NCI-H1694 treated with DMSO at 0.1 percent for 48 hours (cell line): ENCODE results near the gene AAMDC.

Source experiments
- DNase-seq: peaks from one replicate; lab custom pipeline; 2025; lab: John Stamatoyannopoulos, UW

The AAMDC gene

DNA sequence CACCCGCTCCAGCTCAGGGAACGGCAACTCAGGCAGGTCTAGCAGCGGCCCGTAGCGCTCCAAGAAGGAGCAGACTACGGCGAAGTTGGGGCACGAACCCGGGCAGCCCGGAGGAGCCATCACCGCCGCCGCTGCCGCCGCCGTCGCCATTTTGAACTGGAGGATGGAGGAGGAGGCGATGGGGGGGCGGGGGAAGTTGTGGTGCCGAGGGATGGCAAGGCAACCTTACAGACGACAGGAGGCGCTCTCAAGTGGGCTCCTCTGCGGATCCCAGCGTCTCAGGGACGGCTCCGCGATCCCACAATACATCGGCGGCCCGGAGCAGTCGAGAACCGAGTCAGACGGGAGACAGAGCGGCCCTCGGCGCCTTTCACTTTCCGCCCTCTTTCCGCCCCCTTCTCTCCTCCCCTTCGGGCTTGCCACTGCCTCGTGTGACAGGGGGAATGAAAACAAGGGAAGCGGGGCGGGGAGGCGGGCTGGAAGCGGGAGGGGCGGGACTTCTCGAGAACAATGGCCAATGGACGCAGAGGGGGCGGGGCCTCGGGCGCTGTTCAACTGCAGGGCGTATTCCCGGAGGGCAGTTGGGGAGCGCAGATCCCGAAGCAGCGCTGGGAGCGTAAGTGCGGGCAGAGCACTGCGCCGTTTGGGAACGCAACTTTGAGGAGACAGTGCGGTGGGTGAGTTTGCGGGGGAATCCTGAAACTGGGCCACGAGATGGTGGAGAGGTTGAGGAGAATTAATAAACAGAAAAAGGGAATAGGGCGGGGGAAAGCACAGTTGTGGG, at the start of gene AAMDC, which contains the start of gene RSF1:
Gene AAMDC, plus strand, starts transcription at position 580 of the 784 bp plus-strand sequence. CDS start 21,353 bp downstream, outside the sequence.
Gene RSF1, minus strand, starts transcription at position 158 of the 784 bp plus-strand sequence. Its CDS starts 8 bp downstream, at position 150.
- peak; percentile 95 for DNase-seq

- DNase-seq: no peak
Measured at GRCh38 chr11:77775936-77776335, 45.0 kb upstream of the AAMDC start.

DNA sequence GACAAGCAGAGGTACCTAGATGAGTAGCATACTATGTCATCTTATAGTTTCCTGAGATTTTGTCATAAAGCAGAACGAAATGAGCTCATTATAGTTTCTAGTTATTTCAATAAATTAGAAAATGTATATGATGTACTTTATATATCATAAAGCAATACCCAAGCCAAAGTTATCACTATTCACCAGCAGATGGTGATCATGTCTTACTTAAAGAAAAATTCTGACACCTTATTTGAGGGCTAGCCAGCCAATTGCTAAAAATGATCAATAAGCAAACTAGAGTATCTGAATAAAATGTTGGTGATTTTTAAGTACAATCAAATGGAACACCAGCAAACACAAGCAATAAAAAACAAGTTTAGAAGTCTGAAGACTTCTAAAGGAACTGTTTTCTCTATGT, 44.5 kb upstream of the AAMDC start:
- peak; percentile 40 for DNase-seq

DNA sequence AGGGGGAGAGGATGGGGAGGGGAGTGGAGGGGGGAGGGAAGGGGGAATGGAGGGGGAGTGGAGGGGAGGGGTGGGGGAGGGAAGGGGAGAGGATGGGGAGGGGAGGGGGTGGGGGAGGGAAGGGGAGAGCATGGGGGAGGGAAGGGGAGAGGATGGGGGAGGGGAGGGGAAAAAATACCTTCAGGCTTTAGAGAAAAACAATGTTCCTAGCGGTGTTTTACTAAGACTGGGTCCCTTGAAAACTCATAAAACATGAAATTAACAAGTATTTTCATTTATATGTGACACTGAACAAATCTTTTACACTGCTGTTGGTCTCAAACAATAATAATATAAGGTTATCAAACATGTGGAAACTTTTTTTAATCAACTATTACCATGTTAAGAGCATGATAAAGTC, 42.8 kb upstream of the AAMDC start:
- DNase-seq: no peak

DNA sequence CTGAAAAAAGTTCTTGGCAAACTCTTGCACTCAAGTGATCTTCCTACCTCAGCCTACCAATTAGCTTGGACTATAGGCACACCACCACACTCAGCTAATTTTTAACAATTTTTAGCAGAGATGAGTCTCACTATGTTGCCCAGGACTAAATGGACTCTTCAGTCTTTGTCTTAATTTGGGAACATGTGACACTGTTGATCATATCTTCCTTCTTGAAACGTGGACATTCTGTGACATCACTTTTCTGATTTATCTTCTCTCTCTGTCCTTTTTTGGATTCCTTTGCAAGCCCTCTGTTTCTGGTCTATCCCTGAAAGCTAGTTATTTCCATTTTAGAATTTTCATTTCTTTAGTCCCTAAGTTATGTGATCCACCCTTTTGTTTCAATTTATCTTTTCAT, 42.4 kb upstream of the AAMDC start:
- DNase-seq: no peak

GRCh38 chr11:77779935-77780334, 41.0 kb upstream of the AAMDC start:
- DNase-seq: no peak

DNA sequence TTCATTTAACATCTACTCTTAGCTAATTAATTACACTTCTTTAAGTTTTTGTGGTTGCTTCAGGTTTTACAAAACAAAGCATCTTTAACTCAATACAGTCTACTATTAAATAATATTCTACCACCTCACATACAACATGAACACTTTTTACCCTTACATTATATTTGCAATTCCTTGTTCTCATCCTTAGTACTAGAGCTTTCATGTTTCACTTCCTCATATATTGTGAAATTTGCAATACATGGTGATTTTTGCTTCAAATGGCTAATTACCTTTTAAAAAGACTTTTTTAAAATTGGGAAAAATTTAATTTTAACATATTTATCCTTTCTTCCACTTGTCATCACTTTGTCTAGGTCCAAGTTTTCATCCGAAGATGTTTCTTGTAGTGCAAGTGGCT, 37.9 kb upstream of the AAMDC start:
- DNase-seq: no peak

- DNase-seq: no peak
Measured at GRCh38 chr11:77784572-77784971, 36.4 kb upstream of the AAMDC start.

GRCh38 chr11:77789061-77789730, 31.7 kb upstream of the AAMDC start:
- no peak for DNase-seq

DNA sequence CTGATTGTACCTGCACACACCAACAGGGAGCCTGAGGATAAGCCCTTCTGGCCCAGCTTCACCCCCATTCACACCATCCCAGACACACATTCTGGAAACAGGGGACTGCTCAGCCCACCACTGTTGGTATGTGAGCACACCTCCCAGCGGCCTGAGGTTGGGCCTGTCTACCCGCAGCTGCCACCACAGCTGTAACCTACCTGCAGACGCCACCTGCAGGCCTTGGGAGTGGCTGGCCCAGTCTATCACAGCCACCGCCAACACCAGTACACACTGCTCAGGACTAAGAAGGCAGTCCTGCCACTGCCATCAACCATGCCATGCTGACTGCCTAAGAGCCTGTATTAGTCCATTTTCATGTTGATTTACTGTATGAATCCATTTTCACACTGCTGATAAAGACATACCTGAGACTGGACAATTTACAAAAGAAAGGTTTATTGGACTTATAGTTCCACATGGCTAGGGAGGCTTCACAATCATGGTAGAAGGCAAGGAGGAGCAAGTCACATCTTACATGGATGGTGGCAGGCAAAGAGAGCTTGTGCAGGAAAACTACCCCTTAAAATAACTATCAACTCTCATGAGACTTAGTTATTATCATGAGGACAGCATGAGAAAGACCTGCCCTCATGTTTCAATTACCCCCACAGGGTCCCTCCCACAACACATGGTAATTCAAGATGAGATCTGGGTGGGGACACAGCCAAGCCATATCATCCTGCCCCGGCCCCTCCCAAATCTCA, 31.0 kb upstream of the AAMDC start:
- no peak for DNase-seq

DNA sequence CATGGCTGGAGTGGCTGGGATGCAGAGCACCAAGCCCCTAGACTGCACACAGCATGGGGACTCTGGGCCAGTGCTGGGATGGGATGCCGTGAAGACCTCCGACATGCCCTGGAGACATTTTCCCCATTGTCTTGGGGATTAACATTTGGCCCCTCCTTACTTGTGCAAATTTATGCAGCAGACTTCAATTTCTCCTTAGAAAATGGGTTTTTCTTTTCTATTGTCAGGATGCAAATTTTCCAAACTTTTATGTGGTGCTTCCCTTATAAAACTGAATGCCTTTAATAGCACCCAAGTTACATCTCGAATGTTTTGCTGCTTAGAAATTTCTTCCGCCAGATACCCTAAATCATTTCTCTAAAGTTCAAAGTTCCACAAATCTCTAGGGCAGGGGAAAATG, 29.6 kb upstream of the AAMDC start:
- no peak for DNase-seq

DNA sequence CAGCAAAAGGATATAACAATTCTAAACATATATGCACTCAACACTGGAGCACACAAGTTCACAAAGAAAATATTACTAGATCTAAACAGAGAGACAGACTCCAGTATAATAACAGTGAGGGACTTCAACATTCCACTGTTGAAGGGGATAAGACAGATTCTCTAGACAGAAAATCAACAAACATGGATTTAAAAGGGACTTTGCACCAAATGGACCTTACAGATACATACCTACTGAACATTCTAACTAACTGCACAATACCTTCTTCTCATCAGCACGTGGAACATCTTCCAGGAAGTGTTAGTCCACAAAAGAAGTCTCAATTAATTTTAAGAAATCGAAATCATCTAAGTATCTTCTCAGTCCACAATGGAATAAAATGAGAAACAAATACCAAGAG, 27.0 kb upstream of the AAMDC start:
- no peak for DNase-seq

- no peak for DNase-seq
Measured at GRCh38 chr11:77799338-77799737, 21.6 kb upstream of the AAMDC start.

GRCh38 chr11:77800449-77800848, 20.5 kb upstream of the AAMDC start:
- no peak for DNase-seq

GRCh38 chr11:77801477-77801876, 19.5 kb upstream of the AAMDC start:
- no peak for DNase-seq

GRCh38 chr11:77806415-77806814, 14.5 kb upstream of the AAMDC start:
- DNase-seq: no peak

GRCh38 chr11:77806993-77807392, 14.0 kb upstream of the AAMDC start:
- DNase-seq: no peak

GRCh38 chr11:77813256-77813655, 7.7 kb upstream of the AAMDC start:
- DNase-seq: no peak

DNA sequence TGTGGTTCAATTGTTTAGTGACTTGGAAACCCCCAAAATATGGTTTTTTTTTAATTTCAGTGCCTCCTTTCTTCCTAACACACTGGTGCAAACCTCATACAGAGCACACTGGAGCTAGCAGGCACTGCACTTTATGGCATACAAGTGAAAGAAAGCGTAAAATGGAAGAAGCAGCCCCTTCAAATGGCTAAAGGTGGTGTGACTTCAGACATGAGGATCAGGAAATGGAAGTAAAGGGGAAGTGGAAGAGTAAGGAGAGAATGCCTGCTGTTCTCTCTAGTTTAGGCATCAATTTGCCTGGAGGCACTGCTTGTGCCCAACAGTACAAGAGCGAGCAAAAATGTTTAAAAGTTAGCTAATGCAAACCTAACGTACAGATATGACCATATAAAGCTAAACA, 6.1 kb upstream of the AAMDC start:
- DNase-seq: no peak

GRCh38 chr11:77815459-77815858, 5.5 kb upstream of the AAMDC start:
- DNase-seq: no peak

DNA sequence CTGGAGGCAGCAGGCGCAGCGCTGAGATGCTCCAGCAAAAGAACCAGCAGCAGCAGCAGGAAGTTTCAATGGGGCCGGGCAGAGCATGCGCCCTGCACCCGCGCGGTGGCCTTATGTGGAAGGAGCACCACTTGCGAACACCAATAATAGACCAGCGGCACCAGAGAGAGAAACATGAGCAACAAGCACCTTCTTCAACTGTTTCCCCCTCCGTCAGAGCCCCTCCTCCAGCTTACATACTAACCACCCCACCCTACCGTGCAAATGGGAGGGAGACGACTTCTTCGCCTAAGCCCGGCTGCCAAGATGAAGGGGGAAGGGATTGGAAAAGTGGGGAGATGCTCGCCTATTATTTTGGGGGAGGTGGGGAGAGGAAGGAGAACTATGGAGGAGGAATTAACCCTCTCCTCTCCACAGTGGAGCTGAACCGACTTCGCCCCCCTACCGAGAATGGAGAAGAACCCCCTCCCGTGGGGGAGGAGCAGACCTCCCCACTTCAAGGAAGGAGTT, 1.5 kb upstream of the AAMDC start:
- peak; percentile 72 for DNase-seq

GRCh38 chr11:77819921-77820564, 901 bp upstream of the AAMDC start:
- no peak for DNase-seq
